ENCODE measurements around the gene ZBTB40. TPM values are rescaled to one million over a fixed set of nuclear protein-coding genes. Genes with fewer than 3 reads are reported as not detected.
A peak's percentile ranks its signal among the peaks of the same experiment; 100 is the strongest.

Gene ZBTB40
- total RNA-seq (10 to 100 TPM; 26.8 to 34.5 TPM), total RNA-seq (187 to 315 reads per million in 2 donors)

DNA sequence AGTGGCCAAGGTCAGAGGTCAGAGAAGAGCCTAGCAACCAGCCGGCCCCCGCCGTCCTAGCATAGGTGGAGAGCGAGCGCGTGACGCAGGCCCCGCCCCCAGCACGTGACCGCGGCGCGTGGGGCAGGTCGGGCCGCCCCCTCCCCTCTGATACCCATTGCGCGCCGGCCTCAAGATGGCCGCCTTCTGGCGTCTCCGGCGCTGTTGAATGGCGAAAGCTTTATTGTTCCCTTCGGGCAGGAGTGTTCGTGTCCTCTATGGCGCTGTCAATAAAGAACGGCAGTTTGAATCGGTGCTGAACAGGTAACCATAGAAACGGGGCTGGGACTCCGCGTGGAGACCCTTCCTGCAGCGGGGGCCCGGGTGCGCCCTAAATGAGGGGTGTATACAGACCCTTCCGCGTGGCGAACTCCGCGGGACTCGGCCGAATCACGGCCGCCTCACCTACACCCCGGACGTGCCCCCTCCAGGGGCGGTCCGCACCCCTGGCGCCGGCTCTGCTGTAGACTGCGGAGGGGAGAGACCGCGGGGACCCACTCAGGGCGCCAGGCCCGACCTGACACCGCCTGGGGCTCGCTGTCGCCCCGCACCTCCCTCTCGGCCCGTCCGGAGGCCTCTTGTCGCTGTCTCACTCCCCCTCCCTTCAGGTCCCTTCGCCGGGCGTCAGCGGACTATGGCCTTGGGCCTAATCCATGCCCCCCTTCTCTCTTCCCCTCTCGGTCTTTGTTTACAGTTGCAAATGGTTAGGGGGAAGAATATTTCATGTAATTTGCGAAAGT lies at the start of gene ZBTB40:
ZBTB40 (plus strand) TSS at position 150 of the 779 bp plus-strand sequence. CDS start 38,098 bp downstream, outside the sequence.
- peak within 1 kb of the TSS; percentile 97 for H3K27ac Mint-ChIP-seq

DNA sequence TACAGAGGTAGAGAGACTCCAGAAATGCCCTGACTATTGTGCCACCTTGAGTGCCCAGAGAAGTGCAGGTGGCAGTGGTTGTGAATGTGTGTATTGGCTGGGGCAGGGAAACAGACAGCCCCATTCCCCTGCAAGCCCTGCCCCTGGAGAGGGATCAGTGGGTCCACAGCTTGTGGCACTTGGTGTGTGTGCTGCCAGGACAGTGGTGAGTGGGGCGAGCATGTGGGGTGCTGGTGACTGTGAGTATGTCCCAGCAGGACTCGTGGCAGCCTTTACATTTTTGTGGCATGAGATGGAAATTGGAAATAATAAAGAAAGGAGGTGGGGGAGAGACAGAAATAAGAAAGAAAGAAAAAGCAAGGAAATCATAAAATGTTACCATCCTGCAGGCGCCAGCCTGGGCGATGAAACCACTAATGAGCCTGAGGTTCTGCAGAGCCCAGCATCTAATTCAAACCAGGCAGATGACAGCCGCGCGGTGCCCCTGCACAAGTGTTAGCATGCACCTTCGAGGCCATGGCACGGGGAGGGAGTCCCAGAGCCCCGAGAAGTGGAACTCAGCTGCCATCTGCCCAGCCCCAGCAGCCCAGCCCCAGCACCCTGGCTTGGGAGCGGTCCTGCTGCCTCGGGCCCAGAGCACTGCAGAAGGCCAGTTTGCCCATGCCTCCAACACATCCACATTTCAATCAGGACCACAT lies 49.1 kb upstream of the ZBTB40 start:
- ATAC-seq: no peak
- H3K9me3 ChIP-seq (ENCODE audit: control insufficient read depth, low read length, poor library complexity, severe bottlenecking): no peaks in the 10 kb centered on the region
- H3K36me3 Mint-ChIP-seq (ENCODE audit: low read depth): no peaks in the 10 kb centered on the region
- no peak overlapping the region for H3K27ac Mint-ChIP-seq
- no peak overlapping the region for H3K4me3 Mint-ChIP-seq
- DNase-seq: no peak
- H3K4me1 Mint-ChIP-seq: peaks cover 25% of the 10 kb centered on the region
- H3K27me3 Mint-ChIP-seq: peaks cover 80% of the 10 kb centered on the region

More for the DNA sequence above, at the start of gene ZBTB40:
- Mint-ChIP-seq H3K27me3 (no peaks in the 10 kb centered on the region), H3K4me3 (peak within 1 kb of the TSS; percentile 98), H3K36me3 (ENCODE audit: low read depth) (peaks cover 2% of the 10 kb centered on the region), H3K4me1 (peaks cover 25% of the 10 kb centered on the region)
- DNase-seq: peak; percentile 87 to 92 (median 90)
- peak; percentile 93 for ATAC-seq
- no peaks in the 10 kb centered on the region for H3K9me3 ChIP-seq (ENCODE audit: control insufficient read depth, low read length, poor library complexity, severe bottlenecking)

DNA sequence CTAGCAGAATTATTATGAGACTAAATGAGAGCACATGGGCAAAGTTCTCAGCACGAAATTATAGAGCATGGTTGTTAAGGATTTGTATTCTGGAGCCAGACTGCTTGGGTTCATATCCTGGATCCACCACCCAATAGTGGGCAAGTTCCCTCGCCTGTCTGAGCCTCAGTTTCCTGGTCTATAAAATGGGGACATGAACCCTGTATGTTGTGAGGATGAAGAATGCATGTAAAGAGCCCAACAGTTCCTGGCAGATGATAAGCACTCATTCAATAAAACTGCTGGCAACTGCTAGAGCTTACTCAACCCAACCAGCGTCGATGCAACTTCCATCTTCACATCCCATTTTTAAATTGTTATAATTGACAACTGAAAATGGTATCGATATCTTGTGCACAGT lies 47.2 kb upstream of the ZBTB40 start:
- H3K9me3 ChIP-seq (ENCODE audit: control insufficient read depth, low read length, poor library complexity, severe bottlenecking): no peaks in the 10 kb centered on the region
- no peak for ATAC-seq
- Mint-ChIP-seq H3K4me1 (peaks cover 15% of the 10 kb centered on the region), H3K4me3 (no peak overlapping the region), H3K27ac (no peak overlapping the region), H3K27me3 (peaks cover 75% of the 10 kb centered on the region), H3K36me3 (ENCODE audit: low read depth) (no peaks in the 10 kb centered on the region)
- no peak for DNase-seq

GRCh38 chr1:22406722-22407495 lies 44.7 kb upstream of the ZBTB40 start:
- H3K9me3 ChIP-seq (ENCODE audit: control insufficient read depth, low read length, poor library complexity, severe bottlenecking): no peaks in the 10 kb centered on the region
- Mint-ChIP-seq H3K4me3 (no peak overlapping the region), H3K4me1 (peaks cover 9% of the 10 kb centered on the region), H3K27me3 (peaks cover 60% of the 10 kb centered on the region), H3K36me3 (ENCODE audit: low read depth) (no peaks in the 10 kb centered on the region), H3K27ac (no peak overlapping the region)
- no peak for DNase-seq
- no peak for ATAC-seq

- ATAC-seq (no peak), DNase-seq (no peak)
- H3K27me3 Mint-ChIP-seq: peaks cover 56% of the 10 kb centered on the region
- no peaks in the 10 kb centered on the region for H3K36me3 Mint-ChIP-seq (ENCODE audit: low read depth)
- H3K9me3 ChIP-seq (ENCODE audit: control insufficient read depth, low read length, poor library complexity, severe bottlenecking): no peaks in the 10 kb centered on the region
- peak overlapping the region; percentile 68 for H3K27ac Mint-ChIP-seq
- peaks cover 9% of the 10 kb centered on the region for H3K4me1 Mint-ChIP-seq
- no peak overlapping the region for H3K4me3 Mint-ChIP-seq
Observed at GRCh38 chr1:22408230-22408629, 43.4 kb upstream of the ZBTB40 start.

- Mint-ChIP-seq H3K4me3 (no peak overlapping the region), H3K27me3 (peaks cover 45% of the 10 kb centered on the region), H3K27ac (no peak overlapping the region), H3K4me1 (peaks cover 3% of the 10 kb centered on the region), H3K36me3 (ENCODE audit: low read depth) (no peaks in the 10 kb centered on the region)
- no peaks in the 10 kb centered on the region for H3K9me3 ChIP-seq (ENCODE audit: control insufficient read depth, low read length, poor library complexity, severe bottlenecking)
- ATAC-seq (no peak), DNase-seq (no peak)
Observed at GRCh38 chr1:22410401-22410800, 41.2 kb upstream of the ZBTB40 start.

GRCh38 chr1:22410928-22411495 lies 40.6 kb upstream of the ZBTB40 start:
- H3K4me3 Mint-ChIP-seq: no peak overlapping the region
- H3K36me3 Mint-ChIP-seq (ENCODE audit: low read depth): no peaks in the 10 kb centered on the region
- no peak overlapping the region for H3K27ac Mint-ChIP-seq

GRCh38 chr1:22411589-22411988 lies 40.1 kb upstream of the ZBTB40 start:
- ATAC-seq: no peak
- no peak overlapping the region for H3K4me3 Mint-ChIP-seq

More at GRCh38 chr1:22410928-22411495, 40.6 kb upstream of the ZBTB40 start:
- no peak for ATAC-seq
- no peaks in the 10 kb centered on the region for H3K9me3 ChIP-seq (ENCODE audit: control insufficient read depth, low read length, poor library complexity, severe bottlenecking)
- DNase-seq: no peak
- H3K27me3 Mint-ChIP-seq: peaks cover 39% of the 10 kb centered on the region
- peaks cover 3% of the 10 kb centered on the region for H3K4me1 Mint-ChIP-seq

GRCh38 chr1:22412932-22413727 lies 38.5 kb upstream of the ZBTB40 start:
- Mint-ChIP-seq H3K4me1 (peaks cover 3% of the 10 kb centered on the region), H3K27me3 (peaks cover 36% of the 10 kb centered on the region), H3K36me3 (ENCODE audit: low read depth) (no peaks in the 10 kb centered on the region), H3K27ac (no peak overlapping the region), H3K4me3 (no peak overlapping the region)
- no peaks in the 10 kb centered on the region for H3K9me3 ChIP-seq (ENCODE audit: control insufficient read depth, low read length, poor library complexity, severe bottlenecking)
- ATAC-seq: no peak
- DNase-seq: no peak

More at GRCh38 chr1:22411589-22411988, 40.1 kb upstream of the ZBTB40 start:
- no peak overlapping the region for H3K27ac Mint-ChIP-seq
- peaks cover 39% of the 10 kb centered on the region for H3K27me3 Mint-ChIP-seq
- H3K4me1 Mint-ChIP-seq: peaks cover 4% of the 10 kb centered on the region
- no peaks in the 10 kb centered on the region for H3K36me3 Mint-ChIP-seq (ENCODE audit: low read depth)
- no peak for DNase-seq
- no peaks in the 10 kb centered on the region for H3K9me3 ChIP-seq (ENCODE audit: control insufficient read depth, low read length, poor library complexity, severe bottlenecking)

GRCh38 chr1:22413799-22414198 lies 37.9 kb upstream of the ZBTB40 start:
- peaks cover 3% of the 10 kb centered on the region for H3K4me1 Mint-ChIP-seq
- H3K27me3 Mint-ChIP-seq: peaks cover 39% of the 10 kb centered on the region

GRCh38 chr1:22414244-22414751 lies 37.4 kb upstream of the ZBTB40 start:
- H3K36me3 Mint-ChIP-seq (ENCODE audit: low read depth): peaks cover 2% of the 10 kb centered on the region
- peaks cover 5% of the 10 kb centered on the region for H3K4me1 Mint-ChIP-seq
- H3K27me3 Mint-ChIP-seq: peaks cover 44% of the 10 kb centered on the region
- H3K9me3 ChIP-seq (ENCODE audit: control insufficient read depth, low read length, poor library complexity, severe bottlenecking): no peaks in the 10 kb centered on the region
- no peak overlapping the region for H3K27ac Mint-ChIP-seq
- DNase-seq (no peak), ATAC-seq (no peak)
- no peak overlapping the region for H3K4me3 Mint-ChIP-seq

More at GRCh38 chr1:22413799-22414198, 37.9 kb upstream of the ZBTB40 start:
- Mint-ChIP-seq H3K36me3 (ENCODE audit: low read depth) (no peaks in the 10 kb centered on the region), H3K27ac (no peak overlapping the region), H3K4me3 (no peak overlapping the region)
- ATAC-seq (no peak), DNase-seq (no peak)
- H3K9me3 ChIP-seq (ENCODE audit: control insufficient read depth, low read length, poor library complexity, severe bottlenecking): no peaks in the 10 kb centered on the region

GRCh38 chr1:22415489-22415888 lies 36.2 kb upstream of the ZBTB40 start:
- Mint-ChIP-seq H3K27me3 (peaks cover 56% of the 10 kb centered on the region), H3K27ac (no peak overlapping the region), H3K4me3 (no peak overlapping the region), H3K36me3 (ENCODE audit: low read depth) (peaks cover 2% of the 10 kb centered on the region), H3K4me1 (peaks cover 5% of the 10 kb centered on the region)
- no peaks in the 10 kb centered on the region for H3K9me3 ChIP-seq (ENCODE audit: control insufficient read depth, low read length, poor library complexity, severe bottlenecking)
- DNase-seq (no peak), ATAC-seq (no peak)
